ENCODE results near the gene TBC1D14. TPM values are rescaled to one million over a fixed set of nuclear protein-coding genes. Genes with fewer than 3 reads are reported as not detected.

The TBC1D14 gene
- total RNA-seq, 8 experiments from 2014 or later = 35.9 to 76.1 (median 49.8) TPM

- Histone ChIP-seq H3K4me1 (replicated peaks in 1 of 2) (peaks cover 10 to 22% of the 10 kb centered on the region in 2 donors), H3K27ac (peak overlapping the region in 1 of 2 donors; percentile 9)
Measured at GRCh38 chr4:6892190-6892908, 17.3 kb upstream of the TBC1D14 start.

DNA sequence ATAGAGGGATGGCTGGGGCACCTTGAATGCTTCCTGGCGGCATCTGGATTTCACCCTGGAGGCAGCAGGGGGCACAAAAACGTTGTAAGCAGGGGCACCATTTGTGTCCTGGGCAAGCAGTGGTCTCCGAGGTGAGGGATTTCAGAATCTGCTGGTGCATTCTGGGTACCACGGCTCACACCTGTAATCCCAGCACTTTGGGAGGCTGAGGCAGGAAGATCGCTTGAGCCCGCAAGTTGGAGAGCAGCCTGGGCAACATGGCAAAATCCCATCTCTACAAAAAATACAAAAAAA lies 16.8 kb upstream of the TBC1D14 start:
- Histone ChIP-seq H3K4me3 (no peak overlapping the region), H3K27ac (no peak overlapping the region), H3K4me1 (replicated peaks in 1 of 2) (peaks cover 10 to 18% of the 10 kb centered on the region in 2 donors)
- in situ Hi-C loops (cut with MboI; ENCODE audit: low pct_unique_long_range_greater_than_20kb in 2 of 9, low sequenced_read_pairs in 9 of 9, unreplicated experiment in 9 of 9) = loop anchor here in 4 of 9 experiments (25.0 kb wide), 1 partner anchor 181 kb away; the partner anchor contains the start of genes BLOC1S4 (in 4 of the 4) and MRFAP1L1 (in 4 of the 4)
- WGBS, 10 experiments = 60 to 100% (median 85%) methylated on average over 1 to 5 of the region's 6 CpGs; no CpG with 5 or more reads in 6 of the 10 experiments
- no peak for ATAC-seq (replicated peaks in 6 of 8)

More at GRCh38 chr4:6892190-6892908, 17.3 kb upstream of the TBC1D14 start:
- in situ Hi-C loops (cut with MboI; ENCODE audit: low pct_unique_long_range_greater_than_20kb in 2 of 9, low sequenced_read_pairs in 9 of 9, unreplicated experiment in 9 of 9) = loop anchor here in 4 of 9 experiments (25.0 kb wide), 1 partner anchor 180 kb away; the partner anchor contains the start of genes BLOC1S4 (in 4 of the 4) and MRFAP1L1 (in 4 of the 4)
- WGBS, 10 experiments = 18 to 100% (median 59%) methylated on average over 1 to 11 of the region's 20 CpGs; no CpG with 5 or more reads in 4 of the 10 experiments
- no peak overlapping the region for H3K4me3 ChIP-seq
- ATAC-seq (replicated peaks in 6 of 8) = peak; percentile 64 to 88 (median 80)

GRCh38 chr4:6893449-6894085 lies 16.1 kb upstream of the TBC1D14 start:
- no peak overlapping the region for H3K27ac ChIP-seq
- in situ Hi-C loops (cut with MboI; ENCODE audit: low pct_unique_long_range_greater_than_20kb in 2 of 9, low sequenced_read_pairs in 9 of 9, unreplicated experiment in 9 of 9) = loop anchor here in 4 of 9 experiments (25.0 kb wide), 1 partner anchor 181 kb away; the partner anchor contains the start of genes BLOC1S4 (in 4 of the 4) and MRFAP1L1 (in 4 of the 4)
- WGBS, 10 experiments = 40 to 100% (median 89%) methylated on average over 1 to 7 of the region's 7 CpGs
- ATAC-seq (replicated peaks in 6 of 8) = peak in 6 of 8 experiments; percentile 6 to 81 (median 54)
- H3K4me3 ChIP-seq = no peak overlapping the region
- H3K4me1 ChIP-seq (replicated peaks in 1 of 2) = peaks cover 10 to 12% of the 10 kb centered on the region in 2 donors

DNA sequence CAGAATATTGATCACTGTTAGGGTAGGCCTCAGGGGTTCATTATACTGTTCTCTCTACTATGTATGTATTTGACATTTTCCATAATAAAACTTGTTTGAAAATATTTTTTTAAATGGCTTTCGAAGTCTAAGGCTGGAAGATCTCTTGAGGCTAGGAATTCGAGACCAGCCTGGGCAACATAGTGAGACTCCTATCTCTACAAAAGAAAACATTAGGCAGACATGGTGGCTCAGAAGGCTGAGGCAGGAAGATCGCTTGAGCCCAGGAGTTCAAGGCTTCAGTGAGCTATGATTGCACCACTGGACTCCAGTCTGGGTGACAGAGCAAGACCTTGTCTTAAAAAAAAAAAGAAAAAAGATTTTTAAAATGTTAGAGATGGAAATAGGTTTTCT lies 15.5 kb upstream of the TBC1D14 start:
- in situ Hi-C loops (cut with MboI; ENCODE audit: low pct_unique_long_range_greater_than_20kb in 2 of 9, low sequenced_read_pairs in 9 of 9, unreplicated experiment in 9 of 9) = loop anchor here in 4 of 9 experiments (25.0 kb wide), 1 partner anchor 182 kb away; the partner anchor contains the start of genes BLOC1S4 (in 4 of the 4) and MRFAP1L1 (in 4 of the 4)
- peaks cover 10 to 12% of the 10 kb centered on the region in 2 donors for H3K4me1 ChIP-seq (replicated peaks in 1 of 2)
- WGBS, 10 experiments = 43 to 100% (median 89%) methylated on average over 1 to 3 of the region's 3 CpGs
- H3K4me3 ChIP-seq = no peak overlapping the region
- ATAC-seq (replicated peaks in 6 of 8) = no peak
- H3K27ac ChIP-seq = no peak overlapping the region

DNA sequence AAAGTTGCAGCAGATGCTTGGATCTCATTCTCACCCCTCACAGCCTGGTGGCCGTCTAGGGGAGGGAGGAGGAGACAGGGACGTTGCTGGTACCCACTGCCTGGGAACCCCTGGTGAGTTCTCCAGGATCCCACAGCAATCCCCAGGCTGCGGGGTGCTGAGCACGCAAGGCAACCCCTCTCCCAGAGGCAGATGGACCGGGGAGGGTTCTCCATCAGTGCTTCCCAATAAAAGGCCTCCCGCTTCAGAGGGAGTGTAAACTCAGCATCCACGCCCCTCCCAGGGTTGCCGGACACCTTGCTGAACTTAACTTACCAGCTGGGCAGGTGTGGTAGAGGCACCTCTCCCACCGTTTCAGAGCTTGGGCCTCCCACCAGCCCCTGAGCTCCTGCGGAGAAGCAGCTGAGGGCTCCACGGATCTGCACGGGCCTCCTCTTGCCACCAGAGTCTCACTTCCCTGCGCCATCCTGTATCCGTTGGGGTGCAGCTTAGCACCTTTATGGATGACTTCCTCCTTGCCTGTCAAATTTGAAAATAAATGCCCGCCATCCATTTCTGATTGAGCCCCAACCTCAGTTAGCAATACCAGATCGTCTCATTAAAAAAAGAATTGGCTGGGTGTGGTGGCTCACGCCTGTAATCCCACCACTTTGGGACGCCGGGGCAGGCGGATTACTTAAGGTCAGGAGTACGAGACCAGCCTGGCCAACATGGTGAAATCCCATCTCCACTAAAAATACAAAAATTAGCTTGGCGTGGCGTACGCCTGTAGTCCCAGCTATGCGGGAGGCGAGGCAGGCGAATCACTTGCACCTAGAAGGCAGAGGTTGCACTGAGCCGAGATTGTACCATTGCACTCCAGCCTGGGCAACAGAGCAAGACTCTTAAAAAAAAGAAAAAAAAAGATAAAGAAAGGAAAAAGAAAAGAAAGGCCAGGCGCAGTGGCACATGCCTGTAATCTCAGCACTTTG lies 14.8 kb upstream of the TBC1D14 start:
- H3K4me3 ChIP-seq = no peak overlapping the region
- no peak for ATAC-seq (replicated peaks in 6 of 8)
- H3K4me1 ChIP-seq (replicated peaks in 1 of 2) = peaks cover 10 to 12% of the 10 kb centered on the region in 2 donors
- in situ Hi-C loops (cut with MboI; ENCODE audit: low pct_unique_long_range_greater_than_20kb in 2 of 9, low sequenced_read_pairs in 9 of 9, unreplicated experiment in 9 of 9) = loop anchor here in 4 of 9 experiments (25.0 kb wide), 1 partner anchor 183 kb away; the partner anchor contains the start of genes BLOC1S4 (in 4 of the 4) and MRFAP1L1 (in 4 of the 4)
- WGBS, 10 experiments = 82 to 100% (median 93%) methylated on average over 3 to 20 of the region's 29 CpGs; no CpG with 5 or more reads in 2 of the 10 experiments
- H3K27ac ChIP-seq = no peak overlapping the region

DNA sequence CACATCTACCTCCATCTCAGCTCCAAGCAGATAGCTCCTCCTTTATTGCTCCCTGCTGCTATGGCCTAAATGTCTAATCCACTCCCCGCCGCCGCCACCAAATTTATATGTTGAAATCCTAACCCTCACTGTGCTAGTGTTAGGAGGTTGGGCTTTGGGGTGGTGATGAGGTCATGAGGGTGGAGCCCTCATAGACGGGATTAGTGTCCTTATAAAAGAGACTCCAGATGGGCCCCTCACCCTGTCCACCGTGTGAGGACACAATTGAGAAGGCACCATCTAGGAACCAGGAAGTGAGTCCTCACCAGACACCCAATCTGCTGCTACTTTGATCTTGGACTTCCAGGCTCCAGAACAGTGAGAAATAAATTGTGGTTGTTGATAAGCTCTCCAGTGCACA lies 13.6 kb upstream of the TBC1D14 start:
- Histone ChIP-seq H3K4me1 (replicated peaks in 1 of 2) (peaks cover 10 to 12% of the 10 kb centered on the region in 2 donors), H3K27ac (no peak overlapping the region), H3K4me3 (no peak overlapping the region)
- 83% methylated on average over 1 of the region's 5 CpGs; no CpG with 5 or more reads in 9 of the 10 experiments for WGBS, 10 experiments
- in situ Hi-C loops (cut with MboI; ENCODE audit: low pct_unique_long_range_greater_than_20kb in 2 of 9, low sequenced_read_pairs in 9 of 9, unreplicated experiment in 9 of 9) = loop anchor here in 4 of 9 experiments (25.0 kb wide), 1 partner anchor 184 kb away; the partner anchor contains the start of genes BLOC1S4 (in 4 of the 4) and MRFAP1L1 (in 4 of the 4)
- peak in 1 of 8 experiments; percentile 10 for ATAC-seq (replicated peaks in 6 of 8)

DNA sequence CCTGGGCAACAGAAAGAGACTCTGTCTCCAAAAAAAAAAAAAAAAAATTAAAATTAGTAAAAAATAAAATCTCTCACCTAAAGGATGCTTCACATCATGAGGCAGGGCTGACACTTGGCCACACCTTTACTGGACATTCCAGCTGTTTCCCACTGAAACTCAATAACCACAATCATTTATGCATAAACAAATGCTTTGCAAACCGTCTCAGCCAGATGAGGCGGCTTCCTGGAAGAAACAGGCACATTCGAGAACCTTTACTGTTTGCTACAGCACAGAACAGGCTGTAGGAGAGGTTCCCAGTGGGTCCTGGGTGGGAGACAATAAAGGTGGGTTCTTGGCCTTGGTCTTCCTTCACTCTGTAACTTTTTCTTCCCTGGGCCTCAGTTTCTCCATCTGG lies 10.9 kb upstream of the TBC1D14 start:
- in situ Hi-C loops (cut with MboI; ENCODE audit: low pct_unique_long_range_greater_than_20kb in 2 of 9, low sequenced_read_pairs in 9 of 9, unreplicated experiment in 9 of 9) = loop anchor here in 4 of 9 experiments (25.0 kb wide), 1 partner anchor 186 kb away; the partner anchor contains the start of genes BLOC1S4 (in 4 of the 4) and MRFAP1L1 (in 4 of the 4)
- no peak overlapping the region for H3K27ac ChIP-seq
- WGBS, 10 experiments = 48 to 100% (median 66%) methylated on average over 2 to 3 of the region's 3 CpGs

GRCh38 chr4:6900181-6900812 lies 9.3 kb upstream of the TBC1D14 start:
- WGBS, 10 experiments = 10 to 100% (median 83%) methylated on average over 1 to 4 of the region's 10 CpGs; no CpG with 5 or more reads in 3 of the 10 experiments
- no peak for ATAC-seq (replicated peaks in 6 of 8)
- Histone ChIP-seq H3K27ac (no peak overlapping the region), H3K4me1 (replicated peaks in 1 of 2) (no peaks in the 10 kb centered on the region), H3K4me3 (no peak overlapping the region)
- in situ Hi-C loops (cut with MboI; ENCODE audit: low pct_unique_long_range_greater_than_20kb in 2 of 9, low sequenced_read_pairs in 9 of 9, unreplicated experiment in 9 of 9) = no loop called here

More for the DNA sequence above, 10.9 kb upstream of the TBC1D14 start:
- peak in 3 of 8 experiments; percentile 44 to 60 (median 54) for ATAC-seq (replicated peaks in 6 of 8)
- Histone ChIP-seq H3K4me1 (replicated peaks in 1 of 2) (no peaks in the 10 kb centered on the region), H3K4me3 (no peak overlapping the region)

- Histone ChIP-seq H3K4me3 (no peak overlapping the region), H3K27ac (no peak overlapping the region), H3K4me1 (replicated peaks in 1 of 2) (no peaks in the 10 kb centered on the region)
- no peak for ATAC-seq (replicated peaks in 6 of 8)
- in situ Hi-C loops (cut with MboI; ENCODE audit: low pct_unique_long_range_greater_than_20kb in 2 of 9, low sequenced_read_pairs in 9 of 9, unreplicated experiment in 9 of 9) = no loop called here
- WGBS, 10 experiments = 40 to 80% (median 66%) methylated on average over 1 to 5 of the region's 12 CpGs; no CpG with 5 or more reads in 7 of the 10 experiments
Measured at GRCh38 chr4:6900956-6901355, 8.7 kb upstream of the TBC1D14 start.

DNA sequence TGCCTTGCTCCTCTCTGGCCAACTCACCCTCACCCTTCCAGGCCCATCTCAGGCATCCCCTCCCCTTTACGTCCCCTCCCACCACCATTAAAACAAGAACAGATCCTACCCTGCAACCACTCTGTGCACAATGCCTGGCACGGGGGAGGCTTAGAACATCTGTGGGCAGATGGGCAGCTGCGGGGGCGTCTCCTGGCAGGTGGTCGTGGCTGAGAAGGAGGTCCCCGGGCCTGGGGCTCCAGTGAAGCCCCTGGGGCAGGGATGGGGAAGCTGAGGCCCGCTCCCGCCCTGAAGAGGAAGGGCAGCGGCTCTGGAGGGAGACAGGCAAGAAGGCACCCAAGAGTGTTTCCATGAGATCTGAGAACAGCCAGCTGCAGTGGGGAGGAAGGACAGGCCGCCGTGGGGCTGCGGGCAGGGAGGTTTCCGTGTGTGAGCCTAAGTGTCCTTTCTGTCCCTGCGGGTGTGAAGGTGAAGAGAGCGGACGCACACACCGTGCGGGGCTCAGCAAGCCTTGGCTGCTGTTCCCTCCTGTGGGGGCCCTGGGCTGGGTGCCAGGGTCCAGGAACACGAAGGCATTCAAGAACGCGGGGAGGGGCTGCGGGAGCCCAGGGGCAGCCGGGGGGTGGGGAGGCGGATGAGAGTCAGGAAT lies 7.8 kb upstream of the TBC1D14 start:
- Histone ChIP-seq H3K4me1 (replicated peaks in 1 of 2) (no peaks in the 10 kb centered on the region), H3K27ac (no peak overlapping the region), H3K4me3 (no peak overlapping the region)
- WGBS, 10 experiments = 48 to 100% (median 73%) methylated on average over 1 to 6 of the region's 24 CpGs; no CpG with 5 or more reads in 6 of the 10 experiments
- in situ Hi-C loops (cut with MboI; ENCODE audit: low pct_unique_long_range_greater_than_20kb in 2 of 9, low sequenced_read_pairs in 9 of 9, unreplicated experiment in 9 of 9) = no loop called here
- ATAC-seq (replicated peaks in 6 of 8) = no peak

GRCh38 chr4:6902318-6903042 lies 7.1 kb upstream of the TBC1D14 start:
- 63 to 80% (median 80%) methylated on average over 2 to 6 of the region's 27 CpGs; no CpG with 5 or more reads in 7 of the 10 experiments for WGBS, 10 experiments
- no peak for ATAC-seq (replicated peaks in 6 of 8)
- H3K4me1 ChIP-seq (replicated peaks in 1 of 2) = no peaks in the 10 kb centered on the region
- no peak overlapping the region for H3K27ac ChIP-seq
- no peak overlapping the region for H3K4me3 ChIP-seq
- in situ Hi-C loops (cut with MboI; ENCODE audit: low pct_unique_long_range_greater_than_20kb in 2 of 9, low sequenced_read_pairs in 9 of 9, unreplicated experiment in 9 of 9) = no loop called here
